Measurements from ENCODE around the gene FRMPD1. TPM values are rescaled to one million over a fixed set of nuclear protein-coding genes. Genes with fewer than 3 reads are reported as not detected.

FRMPD1 gene
- total and polyA plus RNA-seq, 2 of the 13 experiments (the other 11 are each of a cell fraction or from before 2014, with no cell fraction given): not detected

DNA sequence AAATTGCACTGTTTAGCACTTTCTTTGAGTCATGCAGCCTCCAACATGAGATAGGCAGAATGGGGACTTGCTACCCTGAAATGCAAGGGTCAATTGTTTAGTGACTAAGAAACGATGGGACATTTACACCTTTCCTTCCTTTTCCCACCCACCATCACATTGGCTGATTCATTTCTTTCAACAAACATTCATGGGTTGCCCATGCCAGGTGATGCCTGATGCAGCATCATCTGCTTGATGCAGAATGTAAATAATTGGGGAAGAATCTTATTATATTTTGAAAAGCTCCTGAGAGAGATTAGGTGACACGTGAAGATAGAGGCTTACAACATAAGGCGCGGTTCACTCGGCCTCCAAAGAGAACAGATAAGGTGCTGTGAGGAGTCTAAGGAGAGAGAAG, 98.4 kb downstream of the FRMPD1 start:
- in situ Hi-C loops (cut with HindIII; ENCODE audit: extremely low pct_ligation_motif_present, low pct_unique_long_range_greater_than_20kb): loop anchor here (10.0 to 25.0 kb wide), 2 partner anchors 262 to 616 kb away; partner anchors contain the start of gene POLR1E
- FAIRE-seq: no peak
- Histone ChIP-seq H4K20me1 (ENCODE audit: insufficient read depth, low read length) (no peaks in the 10 kb centered on the region), H3K4me1 (ENCODE audit: insufficient read depth, low read length) (peaks cover 20% of the 10 kb centered on the region), H3K9me3 (ENCODE audit: low read length) (no peaks in the 10 kb centered on the region), H3K36me3 (replicated peaks in 1 of 2; ENCODE audit: control insufficient read depth in 1 of 2, insufficient read depth in 2 of 2, low read length in 2 of 2) (no peaks in the 10 kb centered on the region), H3K79me2 (ENCODE audit: insufficient read depth, low read length) (peaks cover 4% of the 10 kb centered on the region), H3K4me3 (replicated peaks in 1 of 3; ENCODE audit: insufficient read depth in 1 of 3, low read depth in 2 of 3, low read length in 3 of 3) (no peak overlapping the region), H3K27ac (ENCODE audit: extremely low read length, insufficient read depth, low read length) (no peak overlapping the region), H2AFZ (ENCODE audit: low read length) (no peak overlapping the region), H3K4me2 (ENCODE audit: low read depth, low read length) (no peak overlapping the region), H3K9ac (ENCODE audit: insufficient read depth, low read depth, low read length) (no peak overlapping the region), H3K27me3 (ENCODE audit: control insufficient read depth in 1 of 2, insufficient read depth in 2 of 2, low read length in 2 of 2) (peaks cover 5 to 26% of the 10 kb centered on the region in 2 experiments)
- no TSS peak for BruUV-seq (replicated peaks)
- POLR2A ChIA-PET: interaction anchor here (1.8 kb wide), 1 partner anchor 36 kb away, joined by 5 read pairs; the partner anchor contains the start of gene EXOSC3
- CTCF ChIA-PET (ENCODE audit: low intra/inter-chr PET ratio, low total read pairs): no interaction called here
- WGBS (ENCODE audit: low lambda C conversion rate): 42% methylated on average over 5 of the region's 5 CpGs
- no peak for DNase-seq (ENCODE audit: low spot score)
- intact Hi-C loops (cut with micrococcal nuclease; ENCODE audit: unreplicated experiment): no loop called here
- no peak for ATAC-seq
- TF ChIP-seq ELF3 (CRISPR knock-in tag; IDR thresholded peaks at IDR 0.05) (no peak), THAP11 (CRISPR knock-in tag; IDR thresholded peaks at IDR 0.05) (no peak), ZNF761 (CRISPR knock-in tag; conservative IDR thresholded peaks at IDR 0.05) (no peak), ZNF383 (CRISPR knock-in tag; IDR thresholded peaks at IDR 0.05; ENCODE audit: borderline replicate concordance) (no peak), KAT2B (IDR thresholded peaks at IDR 0.05; ENCODE audit: borderline replicate concordance, low read depth, low read length) (no peak), MAF1 (CRISPR knock-in tag; IDR thresholded peaks at IDR 0.05; ENCODE audit: borderline replicate concordance) (no peak), NONO (IDR thresholded peaks at IDR 0.05) (no peak), NONO (CRISPR knock-in tag; conservative IDR thresholded peaks at IDR 0.05) (no peak), SALL1 (CRISPR knock-in tag; IDR thresholded peaks at IDR 0.05) (no peak), ZNF790 (CRISPR knock-in tag; IDR thresholded peaks at IDR 0.05; ENCODE audit: borderline replicate concordance) (no peak), ZNF674 (CRISPR knock-in tag; IDR thresholded peaks at IDR 0.05; ENCODE audit: low read depth) (no peak)
- TF ChIP-seq, protein P1, sequence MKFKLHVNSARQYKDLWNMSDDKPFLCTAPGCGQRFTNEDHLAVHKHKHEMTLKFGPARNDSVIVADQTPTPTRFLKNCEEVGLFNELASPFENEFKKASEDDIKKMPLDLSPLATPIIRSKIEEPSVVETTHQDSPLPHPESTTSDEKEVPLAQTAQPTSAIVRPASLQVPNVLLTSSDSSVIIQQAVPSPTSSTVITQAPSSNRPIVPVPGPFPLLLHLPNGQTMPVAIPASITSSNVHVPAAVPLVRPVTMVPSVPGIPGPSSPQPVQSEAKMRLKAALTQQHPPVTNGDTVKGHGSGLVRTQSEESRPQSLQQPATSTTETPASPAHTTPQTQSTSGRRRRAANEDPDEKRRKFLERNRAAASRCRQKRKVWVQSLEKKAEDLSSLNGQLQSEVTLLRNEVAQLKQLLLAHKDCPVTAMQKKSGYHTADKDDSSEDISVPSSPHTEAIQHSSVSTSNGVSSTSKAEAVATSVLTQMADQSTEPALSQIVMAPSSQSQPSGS (CRISPR knock-in tag; IDR thresholded peaks at IDR 0.05): no peak
- TF ChIP-seq, protein P2, sequence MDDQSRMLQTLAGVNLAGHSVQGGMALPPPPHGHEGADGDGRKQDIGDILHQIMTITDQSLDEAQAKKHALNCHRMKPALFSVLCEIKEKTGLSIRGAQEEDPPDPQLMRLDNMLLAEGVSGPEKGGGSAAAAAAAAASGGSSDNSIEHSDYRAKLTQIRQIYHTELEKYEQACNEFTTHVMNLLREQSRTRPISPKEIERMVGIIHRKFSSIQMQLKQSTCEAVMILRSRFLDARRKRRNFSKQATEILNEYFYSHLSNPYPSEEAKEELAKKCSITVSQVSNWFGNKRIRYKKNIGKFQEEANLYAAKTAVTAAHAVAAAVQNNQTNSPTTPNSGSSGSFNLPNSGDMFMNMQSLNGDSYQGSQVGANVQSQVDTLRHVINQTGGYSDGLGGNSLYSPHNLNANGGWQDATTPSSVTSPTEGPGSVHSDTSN (CRISPR knock-in tag; IDR thresholded peaks at IDR 0.05; ENCODE audit: borderline replicate concordance): no peak
- TF ChIP-seq, protein P3, sequence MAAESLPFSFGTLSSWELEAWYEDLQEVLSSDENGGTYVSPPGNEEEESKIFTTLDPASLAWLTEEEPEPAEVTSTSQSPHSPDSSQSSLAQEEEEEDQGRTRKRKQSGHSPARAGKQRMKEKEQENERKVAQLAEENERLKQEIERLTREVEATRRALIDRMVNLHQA (CRISPR knock-in tag; IDR thresholded peaks at IDR 0.05): no peak
- TF ChIP-seq, protein P4, sequence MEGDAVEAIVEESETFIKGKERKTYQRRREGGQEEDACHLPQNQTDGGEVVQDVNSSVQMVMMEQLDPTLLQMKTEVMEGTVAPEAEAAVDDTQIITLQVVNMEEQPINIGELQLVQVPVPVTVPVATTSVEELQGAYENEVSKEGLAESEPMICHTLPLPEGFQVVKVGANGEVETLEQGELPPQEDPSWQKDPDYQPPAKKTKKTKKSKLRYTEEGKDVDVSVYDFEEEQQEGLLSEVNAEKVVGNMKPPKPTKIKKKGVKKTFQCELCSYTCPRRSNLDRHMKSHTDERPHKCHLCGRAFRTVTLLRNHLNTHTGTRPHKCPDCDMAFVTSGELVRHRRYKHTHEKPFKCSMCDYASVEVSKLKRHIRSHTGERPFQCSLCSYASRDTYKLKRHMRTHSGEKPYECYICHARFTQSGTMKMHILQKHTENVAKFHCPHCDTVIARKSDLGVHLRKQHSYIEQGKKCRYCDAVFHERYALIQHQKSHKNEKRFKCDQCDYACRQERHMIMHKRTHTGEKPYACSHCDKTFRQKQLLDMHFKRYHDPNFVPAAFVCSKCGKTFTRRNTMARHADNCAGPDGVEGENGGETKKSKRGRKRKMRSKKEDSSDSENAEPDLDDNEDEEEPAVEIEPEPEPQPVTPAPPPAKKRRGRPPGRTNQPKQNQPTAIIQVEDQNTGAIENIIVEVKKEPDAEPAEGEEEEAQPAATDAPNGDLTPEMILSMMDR (CRISPR knock-in tag; IDR thresholded peaks at IDR 0.05): no peak
- TF ChIP-seq, protein P5, sequence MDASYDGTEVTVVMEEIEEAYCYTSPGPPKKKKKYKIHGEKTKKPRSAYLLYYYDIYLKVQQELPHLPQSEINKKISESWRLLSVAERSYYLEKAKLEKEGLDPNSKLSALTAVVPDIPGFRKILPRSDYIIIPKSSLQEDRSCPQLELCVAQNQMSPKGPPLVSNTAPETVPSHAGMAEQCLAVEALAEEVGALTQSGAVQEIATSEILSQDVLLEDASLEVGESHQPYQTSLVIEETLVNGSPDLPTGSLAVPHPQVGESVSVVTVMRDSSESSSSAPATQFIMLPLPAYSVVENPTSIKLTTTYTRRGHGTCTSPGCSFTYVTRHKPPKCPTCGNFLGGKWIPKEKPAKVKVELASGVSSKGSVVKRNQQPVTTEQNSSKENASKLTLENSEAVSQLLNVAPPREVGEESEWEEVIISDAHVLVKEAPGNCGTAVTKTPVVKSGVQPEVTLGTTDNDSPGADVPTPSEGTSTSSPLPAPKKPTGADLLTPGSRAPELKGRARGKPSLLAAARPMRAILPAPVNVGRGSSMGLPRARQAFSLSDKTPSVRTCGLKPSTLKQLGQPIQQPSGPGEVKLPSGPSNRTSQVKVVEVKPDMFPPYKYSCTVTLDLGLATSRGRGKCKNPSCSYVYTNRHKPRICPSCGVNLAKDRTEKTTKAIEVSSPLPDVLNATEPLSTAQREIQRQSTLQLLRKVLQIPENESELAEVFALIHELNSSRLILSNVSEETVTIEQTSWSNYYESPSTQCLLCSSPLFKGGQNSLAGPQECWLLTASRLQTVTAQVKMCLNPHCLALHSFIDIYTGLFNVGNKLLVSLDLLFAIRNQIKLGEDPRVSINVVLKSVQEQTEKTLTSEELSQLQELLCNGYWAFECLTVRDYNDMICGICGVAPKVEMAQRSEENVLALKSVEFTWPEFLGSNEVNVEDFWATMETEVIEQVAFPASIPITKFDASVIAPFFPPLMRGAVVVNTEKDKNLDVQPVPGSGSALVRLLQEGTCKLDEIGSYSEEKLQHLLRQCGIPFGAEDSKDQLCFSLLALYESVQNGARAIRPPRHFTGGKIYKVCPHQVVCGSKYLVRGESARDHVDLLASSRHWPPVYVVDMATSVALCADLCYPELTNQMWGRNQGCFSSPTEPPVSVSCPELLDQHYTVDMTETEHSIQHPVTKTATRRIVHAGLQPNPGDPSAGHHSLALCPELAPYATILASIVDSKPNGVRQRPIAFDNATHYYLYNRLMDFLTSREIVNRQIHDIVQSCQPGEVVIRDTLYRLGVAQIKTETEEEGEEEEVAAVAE (CRISPR knock-in tag; IDR thresholded peaks at IDR 0.05; ENCODE audit: borderline replicate concordance): no peak

Data from HepG2 (cell line).